Large intestine (tissue), 3 donors: ENCODE data around the gene CREBZF. TPM values are rescaled to one million over a fixed set of nuclear protein-coding genes. Genes with fewer than 3 reads are reported as not detected.
"Not testable (repeated sequence)": the region's sequence is repeated elsewhere in the genome, so short reads cannot be mapped to it uniquely, and the experiment has no call there.

Source experiments
- DNase-seq, 2 donors: peaks; one replicate each; pipeline versions ENCODE4 v3.0.0 to v3.0.0-alpha.2; 2013
- H3K27ac ChIP-seq: one replicate; pipeline ENCODE4 v1.5.1; 2013; ENCODE audit warnings: low read length
- H3K27me3 ChIP-seq: 2 replicates; pipeline ENCODE4 v1.6.1; 2013; ENCODE audit warnings: low read length; ENCODE audit not compliant: control insufficient read depth, insufficient read depth
- H3K36me3 ChIP-seq: 2 replicates; pipeline ENCODE4 v1.6.1; 2013; ENCODE audit warnings: low read length; ENCODE audit not compliant: control insufficient read depth, insufficient read depth
- H3K4me1 ChIP-seq: one replicate; pipeline ENCODE4 v1.6.1; 2013; ENCODE audit warnings: low read length; ENCODE audit not compliant: control insufficient read depth, insufficient read depth
- H3K4me3 ChIP-seq: one replicate; pipeline ENCODE4 v1.5.1; 2013; ENCODE audit warnings: low read length
- H3K9me3 ChIP-seq: one replicate; pipeline ENCODE4 v1.6.1; 2013; ENCODE audit warnings: mild to moderate bottlenecking, low read depth, low read length, moderate library complexity; ENCODE audit not compliant: control insufficient read depth
- WGBS: methylation state at CpG from one replicate; pipeline ENCODE4 v1.1.5; 2013; ENCODE audit warnings: low lambda C conversion rate; ENCODE audit not compliant: insufficient coverage; 5-methylcytosine and 5-hydroxymethylcytosine counted together
- polyA plus RNA-seq: library from polyadenylated mRNA; unstranded; fragments of 120-200 nt; gene quantifications from one replicate; pipeline ENCODE4 v1.2.1, GENCODE V29; 2013

The CREBZF gene
- polyA plus RNA-seq, 1 donor = 88.5 TPM

- Histone ChIP-seq H3K27me3 (no peaks in the 10 kb centered on the region), H3K27ac (no peak overlapping the region)
- 75% methylated on average over 1 of the region's 8 CpGs for WGBS
Measured at GRCh38 chr11:85672105-85672902, 7.4 kb upstream of the CREBZF start.

DNA sequence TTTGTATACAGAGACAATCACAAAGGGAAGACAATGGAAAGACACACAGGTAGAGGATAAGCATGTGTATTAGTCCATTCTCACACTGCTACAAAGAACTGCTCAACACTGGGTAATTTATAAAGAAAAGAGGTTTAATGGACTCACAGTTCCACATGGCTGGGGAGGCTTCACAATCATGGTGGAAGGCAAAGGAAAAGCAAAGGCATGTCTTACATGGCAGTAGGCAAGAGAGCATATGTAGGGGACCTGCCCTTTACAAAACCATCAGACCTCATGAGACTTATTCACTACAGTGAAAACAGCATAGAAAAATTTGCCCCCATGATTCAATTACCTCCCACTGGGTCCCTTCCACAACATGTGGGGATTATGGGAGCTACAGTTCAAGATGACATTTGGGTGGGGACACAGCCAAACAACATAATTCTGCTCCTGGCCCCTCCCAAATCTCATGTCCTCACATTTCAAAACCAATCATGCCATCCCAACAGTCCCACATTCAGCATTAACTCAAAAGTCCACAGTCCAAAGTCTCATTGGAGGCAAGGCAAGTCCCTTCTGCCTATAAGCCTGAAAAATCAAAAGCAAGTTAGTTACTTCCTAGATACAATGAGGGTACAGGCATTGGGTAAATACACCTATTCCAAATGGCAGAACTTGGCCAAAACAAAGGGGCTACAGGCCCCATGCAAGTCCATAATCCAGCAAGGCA, 6.2 kb upstream of the CREBZF start:
- not testable (repeated sequence) for H3K27ac ChIP-seq, H3K4me3 ChIP-seq, H3K9me3 ChIP-seq, H3K4me1 ChIP-seq, H3K36me3 ChIP-seq, H3K27me3 ChIP-seq
- DNase-seq = peak in 1 of 2 donors; percentile 36

More at GRCh38 chr11:85672105-85672902, 7.4 kb upstream of the CREBZF start:
- no peaks in the 10 kb centered on the region for H3K36me3 ChIP-seq
- no peak overlapping the region for H3K4me3 ChIP-seq
- no peaks in the 10 kb centered on the region for H3K9me3 ChIP-seq
- DNase-seq = no peak
- H3K4me1 ChIP-seq = peaks cover 3% of the 10 kb centered on the region

DNA sequence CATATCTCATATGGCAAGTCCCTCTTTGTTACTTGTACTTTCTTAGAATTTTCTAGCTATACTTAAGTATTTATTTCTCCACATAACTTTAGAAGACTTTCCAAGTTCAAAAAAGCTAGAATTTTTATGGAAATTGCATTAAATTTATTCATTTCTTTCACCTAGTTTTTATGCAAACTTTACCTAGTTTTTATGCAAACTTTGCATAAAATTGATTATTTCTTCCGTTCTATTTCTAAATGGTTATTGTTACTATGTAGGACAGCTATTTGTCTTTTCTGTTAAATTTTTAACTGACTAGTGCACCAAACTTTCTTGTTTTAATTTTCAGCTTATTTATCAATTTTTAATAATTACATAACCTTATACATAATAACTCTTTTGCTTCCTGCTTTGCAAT, 3.2 kb upstream of the CREBZF start:
- H3K27ac ChIP-seq = no peak overlapping the region
- WGBS = 100% methylated on average over 1 of the region's 1 CpG
- peaks cover 7% of the 10 kb centered on the region for H3K4me1 ChIP-seq

GRCh38 chr11:85666687-85667086, 1.8 kb upstream of the CREBZF start:
- Histone ChIP-seq H3K9me3 (no peaks in the 10 kb centered on the region), H3K27me3 (no peaks in the 10 kb centered on the region), H3K4me3 (no peak overlapping the region), H3K36me3 (peaks cover 5% of the 10 kb centered on the region), H3K4me1 (peaks cover 7% of the 10 kb centered on the region), H3K27ac (no peak overlapping the region)
- DNase-seq = no peak
- WGBS = no CpG with 5 or more reads among the region's 3 CpGs

More for the DNA sequence above, 3.2 kb upstream of the CREBZF start:
- peaks cover under 1% of the 10 kb centered on the region for H3K36me3 ChIP-seq
- H3K4me3 ChIP-seq = no peak overlapping the region
- no peaks in the 10 kb centered on the region for H3K9me3 ChIP-seq
- DNase-seq = no peak
- no peaks in the 10 kb centered on the region for H3K27me3 ChIP-seq

DNA sequence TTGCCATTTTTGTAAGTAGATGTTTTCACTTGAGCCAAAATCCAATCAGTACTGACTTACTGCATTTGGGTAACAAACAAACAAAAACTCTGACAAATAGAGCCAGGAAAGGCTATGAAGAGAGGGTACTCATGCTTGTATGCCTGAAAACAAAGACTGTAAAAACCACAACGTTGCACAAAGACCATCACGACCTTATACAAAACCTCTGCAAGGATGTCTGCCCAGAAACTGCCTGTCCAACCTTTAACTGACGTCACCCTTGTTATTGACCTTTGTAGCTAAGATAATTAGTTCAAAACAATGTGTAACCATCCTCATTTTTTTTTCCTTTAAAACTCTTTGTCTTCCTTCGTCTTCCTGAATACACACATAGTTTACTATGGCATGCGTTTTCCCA, 804 bp upstream of the CREBZF start:
- no peak overlapping the region for H3K4me3 ChIP-seq
- peak in 1 of 2 donors; percentile 82 for DNase-seq
- peaks cover 5% of the 10 kb centered on the region for H3K36me3 ChIP-seq
- no peaks in the 10 kb centered on the region for H3K9me3 ChIP-seq
- 35% methylated on average over 3 of the region's 5 CpGs for WGBS
- no peaks in the 10 kb centered on the region for H3K27me3 ChIP-seq
- H3K27ac ChIP-seq = peak overlapping the region; percentile 99
- H3K4me1 ChIP-seq = peaks cover 9% of the 10 kb centered on the region

DNA sequence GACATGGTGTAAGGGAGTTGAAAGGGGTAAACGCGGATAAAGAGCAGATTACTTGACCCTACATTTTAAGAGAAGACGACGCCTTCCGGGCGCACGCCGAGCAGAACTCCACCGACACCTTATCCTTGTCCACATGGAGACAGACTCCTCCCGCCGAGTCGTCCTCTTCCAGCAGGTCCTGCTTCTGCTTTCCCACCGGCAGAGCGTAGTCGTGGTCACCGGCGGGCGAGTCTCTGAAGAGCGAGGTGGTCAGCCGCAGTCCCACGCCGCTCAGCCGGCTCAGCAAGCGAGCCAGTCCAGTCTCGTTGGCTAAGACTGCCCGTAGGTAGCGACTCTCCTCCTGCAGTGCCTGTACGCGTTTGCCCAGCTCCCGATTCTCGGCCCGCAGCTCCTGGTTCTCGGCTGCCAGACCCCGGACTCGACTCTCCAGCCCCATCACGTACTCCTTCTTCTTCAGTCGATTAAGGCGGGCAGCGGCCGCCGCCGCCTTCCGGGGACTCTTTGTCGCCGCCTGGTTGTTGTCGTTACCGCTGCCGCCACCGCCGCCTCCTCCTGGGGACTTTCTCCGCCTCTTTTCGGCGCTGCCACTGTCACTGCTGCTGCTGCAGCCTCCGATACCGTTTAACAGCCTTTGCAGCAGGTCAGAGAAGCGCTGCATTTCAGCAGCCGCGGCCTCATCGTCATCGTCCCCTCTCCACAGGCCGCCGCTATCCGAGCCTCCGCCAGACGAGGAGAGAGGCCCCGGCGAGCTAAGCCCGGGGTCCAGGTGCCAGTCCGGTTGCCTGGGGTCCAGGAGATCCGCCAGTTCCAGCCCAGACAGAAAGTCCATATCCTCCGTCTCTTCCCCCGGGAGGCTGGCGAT, 945 bp downstream of the CREBZF start:
- Histone ChIP-seq H3K27ac (peak overlapping the region; percentile 99), H3K36me3 (peaks cover 13% of the 10 kb centered on the region), H3K4me1 (peaks cover 9% of the 10 kb centered on the region), H3K9me3 (no peaks in the 10 kb centered on the region), H3K4me3 (peak overlapping the region; percentile 98), H3K27me3 (no peaks in the 10 kb centered on the region)
- DNase-seq = peak; percentile 76 to 87
- WGBS = no CpG with 5 or more reads among the region's 73 CpGs

DNA sequence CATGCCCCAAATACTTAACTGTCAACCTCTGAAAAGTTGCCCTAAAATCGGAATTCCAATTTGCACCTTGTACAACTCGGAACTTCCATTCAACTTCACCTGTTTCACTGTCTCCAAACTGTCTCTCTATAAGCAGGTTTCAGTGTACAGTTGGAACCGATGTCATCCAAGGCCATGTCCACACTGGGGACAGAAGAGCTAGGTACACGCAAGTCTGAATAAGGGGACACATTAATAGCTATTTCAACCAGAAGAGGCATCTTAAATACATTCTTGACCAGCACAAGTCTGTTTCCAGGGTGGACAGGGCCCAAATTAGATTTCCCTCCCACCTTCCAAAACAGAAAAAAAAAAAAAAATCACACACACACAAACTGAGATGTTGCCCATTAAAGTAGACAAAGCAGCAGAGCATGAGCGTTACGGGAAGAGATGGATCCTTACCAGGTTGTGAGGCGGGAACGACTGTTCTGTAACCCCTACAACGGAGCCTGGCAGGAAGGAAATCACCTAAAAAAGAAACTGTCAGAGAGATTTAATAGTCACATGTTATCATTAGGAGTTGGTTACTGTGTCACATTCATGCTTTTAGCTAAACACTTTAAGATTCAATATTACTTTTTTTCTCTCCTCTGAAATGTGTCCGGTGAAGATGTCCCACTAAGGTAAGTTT, 1.7 kb downstream of the CREBZF start:
- 0% methylated on average over 3 of the region's 10 CpGs for WGBS
- H3K27me3 ChIP-seq = no peaks in the 10 kb centered on the region
- H3K4me1 ChIP-seq = peaks cover 9% of the 10 kb centered on the region
- peak overlapping the region; percentile 99 for H3K27ac ChIP-seq
- H3K36me3 ChIP-seq = peaks cover 13% of the 10 kb centered on the region
- DNase-seq = peak in 1 of 2 donors; percentile 30
- peak overlapping the region; percentile 98 for H3K4me3 ChIP-seq
- H3K9me3 ChIP-seq = no peaks in the 10 kb centered on the region

DNA sequence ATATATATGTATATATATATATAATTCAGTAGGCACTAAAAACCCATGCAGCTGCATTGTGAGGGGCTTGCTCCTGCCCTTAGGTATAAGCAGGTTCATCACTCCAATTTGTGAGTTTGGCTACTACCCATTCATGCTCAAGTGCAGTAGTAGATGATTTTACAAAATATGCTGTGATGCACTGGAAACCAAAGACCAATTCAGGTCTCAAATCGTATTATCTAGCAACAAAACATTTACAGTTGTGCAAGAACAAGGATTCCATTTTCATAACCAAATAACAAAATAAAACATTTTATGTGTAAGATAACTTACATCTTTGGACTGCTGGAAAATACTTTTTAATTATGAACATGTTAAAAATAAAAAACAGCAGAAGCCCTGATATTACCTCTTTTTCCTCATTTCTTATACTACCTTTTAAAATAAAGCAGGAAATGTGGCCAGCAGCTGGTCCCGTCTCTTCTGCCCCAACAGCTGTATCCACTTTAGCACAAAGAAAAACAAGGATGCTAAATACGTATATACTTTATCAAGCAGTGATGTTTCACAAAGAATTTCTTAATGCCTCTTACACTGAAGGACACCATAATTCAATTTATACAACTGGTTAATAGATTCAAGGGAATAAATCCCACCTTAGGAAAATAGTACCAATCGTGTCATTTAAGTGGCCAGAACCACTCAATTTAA, 2.8 kb downstream of the CREBZF start:
- H3K27ac ChIP-seq = no peak overlapping the region
- no peaks in the 10 kb centered on the region for H3K9me3 ChIP-seq
- H3K36me3 ChIP-seq = peaks cover 18% of the 10 kb centered on the region
- no peaks in the 10 kb centered on the region for H3K27me3 ChIP-seq
- no peak for DNase-seq
- peak overlapping the region; percentile 98 for H3K4me3 ChIP-seq
- H3K4me1 ChIP-seq = peaks cover 9% of the 10 kb centered on the region
- WGBS = 7% methylated on average over 3 of the region's 4 CpGs

DNA sequence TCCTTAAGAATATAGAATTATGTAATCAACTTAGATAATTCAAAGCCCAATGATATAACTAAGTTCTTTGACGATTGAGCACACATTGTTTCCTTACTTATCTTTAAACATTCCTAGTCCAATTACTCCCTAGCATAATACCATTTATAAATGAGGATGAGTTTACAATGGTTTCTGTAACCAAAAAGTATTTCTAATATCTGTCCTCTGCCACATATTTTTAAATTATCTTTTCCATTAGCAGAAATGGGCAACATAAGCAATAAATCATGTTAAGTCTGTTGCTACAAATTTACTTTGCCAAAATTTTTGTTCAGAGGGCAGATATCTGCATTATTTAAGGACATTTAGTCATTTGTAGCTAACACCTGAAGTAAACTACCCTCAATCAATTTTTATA, 6.7 kb downstream of the CREBZF start:
- DNase-seq = no peak
- Histone ChIP-seq H3K36me3 (peaks cover 31% of the 10 kb centered on the region), H3K4me1 (peaks cover 6% of the 10 kb centered on the region), H3K9me3 (no peaks in the 10 kb centered on the region), H3K27me3 (no peaks in the 10 kb centered on the region), H3K4me3 (no peak overlapping the region), H3K27ac (no peak overlapping the region)
- WGBS = no CpG with 5 or more reads among the region's 1 CpG
